ENCODE measurements around the gene LRCOL1.

The LRCOL1 gene

GRCh38 chr12:132571051-132571450, 39.3 kb downstream of the LRCOL1 start:
- H3K4me3 ChIP-seq (ENCODE audit: low read depth, low read length), result no peak overlapping the region
- TF ChIP-seq, protein P1, sequence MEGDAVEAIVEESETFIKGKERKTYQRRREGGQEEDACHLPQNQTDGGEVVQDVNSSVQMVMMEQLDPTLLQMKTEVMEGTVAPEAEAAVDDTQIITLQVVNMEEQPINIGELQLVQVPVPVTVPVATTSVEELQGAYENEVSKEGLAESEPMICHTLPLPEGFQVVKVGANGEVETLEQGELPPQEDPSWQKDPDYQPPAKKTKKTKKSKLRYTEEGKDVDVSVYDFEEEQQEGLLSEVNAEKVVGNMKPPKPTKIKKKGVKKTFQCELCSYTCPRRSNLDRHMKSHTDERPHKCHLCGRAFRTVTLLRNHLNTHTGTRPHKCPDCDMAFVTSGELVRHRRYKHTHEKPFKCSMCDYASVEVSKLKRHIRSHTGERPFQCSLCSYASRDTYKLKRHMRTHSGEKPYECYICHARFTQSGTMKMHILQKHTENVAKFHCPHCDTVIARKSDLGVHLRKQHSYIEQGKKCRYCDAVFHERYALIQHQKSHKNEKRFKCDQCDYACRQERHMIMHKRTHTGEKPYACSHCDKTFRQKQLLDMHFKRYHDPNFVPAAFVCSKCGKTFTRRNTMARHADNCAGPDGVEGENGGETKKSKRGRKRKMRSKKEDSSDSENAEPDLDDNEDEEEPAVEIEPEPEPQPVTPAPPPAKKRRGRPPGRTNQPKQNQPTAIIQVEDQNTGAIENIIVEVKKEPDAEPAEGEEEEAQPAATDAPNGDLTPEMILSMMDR (IDR thresholded peaks at IDR 0.05; ENCODE audit: control insufficient read depth, extremely low read depth, insufficient read depth), result no peak
- DNase-seq (ENCODE audit: low read depth), result no peak

GRCh38 chr12:132570635-132571034, 39.7 kb downstream of the LRCOL1 start:
- no peak for DNase-seq (ENCODE audit: low read depth)
- TF ChIP-seq, protein P1 (IDR thresholded peaks at IDR 0.05; ENCODE audit: control insufficient read depth, extremely low read depth, insufficient read depth), result no peak
- no peak overlapping the region for H3K4me3 ChIP-seq (ENCODE audit: low read depth, low read length)

DNA sequence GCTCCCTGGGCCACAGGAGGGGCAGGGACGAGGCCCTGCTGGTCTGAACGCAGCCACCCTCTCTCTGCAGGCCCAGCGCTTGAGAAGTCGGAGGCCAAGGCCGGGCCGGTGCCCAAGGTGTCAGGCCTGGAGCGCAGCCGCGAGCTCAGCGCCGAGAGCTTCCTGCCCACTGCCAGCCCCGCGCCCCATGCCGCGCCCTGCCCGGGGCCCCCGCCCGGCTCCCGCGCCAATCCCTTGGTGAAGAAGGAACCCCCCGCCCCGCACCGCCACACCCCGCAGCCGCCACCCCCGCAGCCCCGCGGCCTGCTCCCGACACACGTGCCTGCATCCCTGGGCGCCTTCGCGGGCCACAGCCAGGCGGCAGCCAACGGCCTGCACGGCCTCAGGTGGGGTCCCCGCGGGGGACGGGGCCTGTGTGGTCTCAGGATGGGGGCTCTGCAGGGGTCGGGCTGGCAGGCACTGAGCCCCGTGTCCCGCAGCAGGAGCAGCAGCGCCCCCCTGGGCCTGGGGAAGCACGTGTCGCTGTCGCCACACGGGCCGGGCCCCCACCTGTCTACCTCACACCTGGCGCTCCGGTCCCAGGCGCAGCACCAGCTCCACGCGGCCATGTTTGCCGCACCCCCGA, 40.4 kb downstream of the LRCOL1 start:
- H3K4me3 ChIP-seq (ENCODE audit: low read depth, low read length), result no peak overlapping the region
- no peak for DNase-seq (ENCODE audit: low read depth)
- TF ChIP-seq, protein P1 (IDR thresholded peaks at IDR 0.05; ENCODE audit: control insufficient read depth, extremely low read depth, insufficient read depth), result no peak

DNA sequence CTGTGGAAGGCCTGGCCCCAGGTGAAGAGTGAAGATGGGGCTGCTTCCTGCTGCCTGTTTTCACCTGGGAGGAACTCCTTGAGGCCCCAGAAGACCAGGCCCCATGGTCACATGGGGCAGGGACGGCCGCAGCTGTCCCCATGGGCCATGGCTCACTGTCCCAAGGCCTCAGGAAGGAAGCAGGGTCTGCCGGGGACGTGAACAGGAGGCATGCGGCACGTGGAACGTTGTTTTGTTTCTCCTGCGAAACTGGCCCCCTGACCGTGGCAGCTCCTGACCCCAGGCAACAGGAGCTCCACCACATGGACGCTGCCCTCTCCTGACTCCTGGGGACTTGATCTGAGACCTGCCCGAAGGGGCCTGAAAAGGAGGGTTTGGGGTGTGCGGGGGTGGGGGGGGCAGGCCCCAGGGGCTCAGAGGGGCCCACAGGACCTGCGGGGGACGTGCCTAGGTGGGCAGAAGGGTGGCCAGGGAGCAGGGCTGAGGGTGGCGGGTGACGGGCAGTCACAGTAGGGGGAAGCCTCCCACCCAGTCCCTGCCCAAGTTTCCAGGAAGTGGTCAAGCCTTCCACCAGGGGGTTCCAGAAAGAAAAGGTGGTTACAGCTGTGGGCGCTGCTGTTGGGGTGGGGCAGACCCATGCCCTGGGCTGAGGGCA, 41.4 kb downstream of the LRCOL1 start:
- DNase-seq (ENCODE audit: low read depth), result no peak
- TF ChIP-seq, protein P1 (IDR thresholded peaks at IDR 0.05; ENCODE audit: control insufficient read depth, extremely low read depth, insufficient read depth), result 0 out of 2 replicates have a peak, but pooled peaks have one; percentile 9
- no peak overlapping the region for H3K4me3 ChIP-seq (ENCODE audit: low read depth, low read length)

DNA sequence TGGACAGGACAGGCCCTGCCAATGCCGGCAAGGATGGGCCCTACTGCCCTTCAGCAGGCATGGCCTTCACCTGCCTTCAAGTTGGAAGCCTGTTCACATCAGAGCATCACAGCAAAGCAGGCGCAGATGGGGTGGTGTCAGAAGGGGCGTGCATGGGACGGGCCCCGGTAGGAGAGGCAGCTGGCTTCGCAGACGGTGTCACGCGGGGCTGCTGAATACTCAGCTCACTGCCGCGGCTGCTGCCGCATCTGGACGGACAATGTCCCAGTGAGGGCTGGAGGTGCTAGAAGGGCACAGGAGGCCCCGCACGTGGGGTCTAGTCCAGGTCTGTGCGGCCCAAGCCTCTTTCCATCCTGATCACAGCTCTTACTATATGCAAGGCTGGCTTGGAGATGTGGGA, 42.1 kb downstream of the LRCOL1 start:
- TF ChIP-seq, protein P1 (IDR thresholded peaks at IDR 0.05; ENCODE audit: control insufficient read depth, extremely low read depth, insufficient read depth), result no peak
- H3K4me3 ChIP-seq (ENCODE audit: low read depth, low read length), result no peak overlapping the region
- no peak for DNase-seq (ENCODE audit: low read depth)

GRCh38 chr12:132566516-132567131, 43.8 kb downstream of the LRCOL1 start:
- DNase-seq (ENCODE audit: low read depth), result no peak
- TF ChIP-seq, protein P1 (IDR thresholded peaks at IDR 0.05; ENCODE audit: control insufficient read depth, extremely low read depth, insufficient read depth), result no peak
- no peak overlapping the region for H3K4me3 ChIP-seq (ENCODE audit: low read depth, low read length)
